NK-92 treated with Interleukin-12 subunit alpha and Interleukin-12 subunit beta, amount 100 ng/mL, for 24 hours (cell line): Measurements from ENCODE around the gene ZNF423.

ENCODE experiments used
- DNase-seq: peaks from one replicate; lab custom pipeline; 2025; lab: John Stamatoyannopoulos, UW

The ZNF423 gene

GRCh38 chr16:49663081-49664065 lies 192.5 kb downstream of the ZNF423 start:
- DNase-seq: no peak

- no peak for DNase-seq
Measured at GRCh38 chr16:49662569-49662968, 193.3 kb downstream of the ZNF423 start.

GRCh38 chr16:49661465-49662187 lies 194.3 kb downstream of the ZNF423 start:
- DNase-seq: no peak

GRCh38 chr16:49660626-49661025 lies 195.3 kb downstream of the ZNF423 start:
- no peak for DNase-seq

GRCh38 chr16:49659356-49659755 lies 196.6 kb downstream of the ZNF423 start:
- no peak for DNase-seq

- no peak for DNase-seq
Measured at GRCh38 chr16:49658531-49658930, 197.4 kb downstream of the ZNF423 start.

GRCh38 chr16:49657736-49658465 lies 198.0 kb downstream of the ZNF423 start:
- no peak for DNase-seq

GRCh38 chr16:49654425-49654824 lies 201.5 kb downstream of the ZNF423 start:
- no peak for DNase-seq

- no peak for DNase-seq
Measured at GRCh38 chr16:49653577-49653976, 202.3 kb downstream of the ZNF423 start.

- DNase-seq: no peak
Measured at GRCh38 chr16:49653173-49653570, 202.7 kb downstream of the ZNF423 start.

- no peak for DNase-seq
Measured at GRCh38 chr16:49652456-49653172, 203.3 kb downstream of the ZNF423 start.

- DNase-seq: no peak
Measured at GRCh38 chr16:49651996-49652395, 203.9 kb downstream of the ZNF423 start.

- DNase-seq: no peak
Measured at GRCh38 chr16:49651226-49651625, 204.7 kb downstream of the ZNF423 start.

GRCh38 chr16:49650603-49651002 lies 205.3 kb downstream of the ZNF423 start:
- DNase-seq: no peak

- no peak for DNase-seq
Measured at GRCh38 chr16:49649013-49649765, 206.7 kb downstream of the ZNF423 start.

GRCh38 chr16:49647673-49648072 lies 208.2 kb downstream of the ZNF423 start:
- no peak for DNase-seq

- no peak for DNase-seq
Measured at GRCh38 chr16:49645263-49645662, 210.6 kb downstream of the ZNF423 start.

- no peak for DNase-seq
Measured at GRCh38 chr16:49644145-49644463, 211.8 kb downstream of the ZNF423 start.

- DNase-seq: no peak
Measured at GRCh38 chr16:49643429-49644144, 212.3 kb downstream of the ZNF423 start.

- no peak for DNase-seq
Measured at GRCh38 chr16:49641250-49641649, 214.7 kb downstream of the ZNF423 start.
